Measurements from ENCODE around the gene IFNAR1. TPM values are rescaled to one million over a fixed set of nuclear protein-coding genes. Genes with fewer than 3 reads are reported as not detected.

The IFNAR1 gene
- total RNA-seq, 2 experiments from 2014 or later = 26.2 to 30.8 TPM

GRCh38 chr21:33403786-33404585, 79.2 kb downstream of the IFNAR1 start:
- CTCF ChIA-PET = interaction anchor here (1.0 to 1.1 kb wide), 2 partner anchors 19 to 41 kb away, joined by 3 read pairs; no protein-coding TSS in a partner anchor
- peaks cover 14% of the 10 kb centered on the region for H3K4me1 Mint-ChIP-seq
- ATAC-seq (peak; percentile 22), DNase-seq (no peak)
- H3K27ac Mint-ChIP-seq = no peak overlapping the region
- H3K27me3 Mint-ChIP-seq = peaks cover 67% of the 10 kb centered on the region
- peaks cover 1% of the 10 kb centered on the region for H3K36me3 Mint-ChIP-seq
- peak overlapping the region; percentile 57 for H3K4me3 Mint-ChIP-seq
- no peaks in the 10 kb centered on the region for H3K9me3 Mint-ChIP-seq (ENCODE audit: low read depth)

GRCh38 chr21:33406493-33406892, 81.7 kb downstream of the IFNAR1 start:
- DNase-seq (no peak), ATAC-seq (no peak)

More at GRCh38 chr21:33406493-33406892, 81.7 kb downstream of the IFNAR1 start:
- peaks cover 62% of the 10 kb centered on the region for H3K27me3 Mint-ChIP-seq
- CTCF ChIA-PET = interaction anchor here (0.9 kb wide), 1 partner anchor 39 kb away, joined by 4 read pairs; no protein-coding TSS in a partner anchor
- H3K9me3 Mint-ChIP-seq (ENCODE audit: low read depth) = no peaks in the 10 kb centered on the region
- H3K36me3 Mint-ChIP-seq = peaks cover 1% of the 10 kb centered on the region
- H3K27ac Mint-ChIP-seq = no peak overlapping the region
- H3K4me1 Mint-ChIP-seq = peaks cover 7% of the 10 kb centered on the region
- H3K4me3 Mint-ChIP-seq = no peak overlapping the region

Other genes with a start within 250 kb of the IFNAR1 start
- 10 to 100 TPM; 45.8 to 54.9 TPM for gene IFNAR2, start 95.0 kb upstream of the IFNAR1 start, total RNA-seq
- gene IL10RB, start 58.6 kb upstream of the IFNAR1 start, total RNA-seq = 10 to 100 TPM; 30.9 to 34.9 TPM
- under 1 TPM; 0.30 to 0.96 TPM for gene IFNGR2, start 78.4 kb downstream of the IFNAR1 start, total RNA-seq
- 10 to 100 TPM; 23.6 to 32.7 TPM for gene TMEM50B, start 155.0 kb downstream of the IFNAR1 start, total RNA-seq
- gene DNAJC28, start 166.7 kb downstream of the IFNAR1 start, total RNA-seq = under 1 TPM; 0.53 to 0.75 TPM
- 100 to 1,000 TPM; 135 to 189 TPM for gene GART, start 217.1 kb downstream of the IFNAR1 start, total RNA-seq
- gene SON, start 218.1 kb downstream of the IFNAR1 start, total RNA-seq = 100 to 1,000 TPM; 279 to 363 TPM